ACC112 (cell line): ENCODE results near the gene HIC1.
A peak's percentile ranks its signal among the peaks of the same experiment; 100 is the strongest.

Experiments used
- H2AFZ ChIP-seq: fragments of 200-600 bp; sonication (generic); one replicate; pipeline ENCODE4 v1.6.0; 2017; ENCODE audit warnings: antibody characterized with exemption, low read length; ENCODE audit not compliant: unreplicated experiment
- H3K27ac ChIP-seq: fragments of 200-600 bp; sonication (generic); 2 replicates; pipeline ENCODE4 v1.5.1; 2014; ENCODE audit warnings: low read depth, mild to moderate bottlenecking, antibody characterized with exemption, low read length, moderate library complexity
- H3K27me3 ChIP-seq: fragments of 200-600 bp; sonication (generic); 2 replicates; pipeline ENCODE4 v1.6.1; 2014; ENCODE audit warnings: mild to moderate bottlenecking, antibody characterized with exemption, low read length, moderate library complexity, mixed read lengths; ENCODE audit not compliant: insufficient read depth
- H3K36me3 ChIP-seq: fragments of 200-600 bp; sonication (generic); 2 replicates; pipeline ENCODE4 v1.6.1; 2016; ENCODE audit warnings: mild to moderate bottlenecking, antibody characterized with exemption, low read length, moderate library complexity, mixed read lengths; ENCODE audit not compliant: insufficient read depth
- H3K4me1 ChIP-seq: fragments of 200-600 bp; sonication (generic); one replicate; pipeline ENCODE4 v1.6.1; 2016; ENCODE audit warnings: low read length, mixed read lengths; ENCODE audit not compliant: insufficient read depth, unreplicated experiment, control insufficient read depth
- H3K4me3 ChIP-seq: fragments of 200-600 bp; sonication (generic); 2 replicates; pipeline ENCODE4 v1.5.1; 2014; ENCODE audit warnings: mild to moderate bottlenecking, low read depth, low read length
- H3K79me2 ChIP-seq: fragments of 200-600 bp; sonication (generic); one replicate; pipeline ENCODE4 v1.6.0; 2016; ENCODE audit warnings: low read length; ENCODE audit not compliant: control insufficient read depth, unreplicated experiment, insufficient read depth

The HIC1 gene

DNA sequence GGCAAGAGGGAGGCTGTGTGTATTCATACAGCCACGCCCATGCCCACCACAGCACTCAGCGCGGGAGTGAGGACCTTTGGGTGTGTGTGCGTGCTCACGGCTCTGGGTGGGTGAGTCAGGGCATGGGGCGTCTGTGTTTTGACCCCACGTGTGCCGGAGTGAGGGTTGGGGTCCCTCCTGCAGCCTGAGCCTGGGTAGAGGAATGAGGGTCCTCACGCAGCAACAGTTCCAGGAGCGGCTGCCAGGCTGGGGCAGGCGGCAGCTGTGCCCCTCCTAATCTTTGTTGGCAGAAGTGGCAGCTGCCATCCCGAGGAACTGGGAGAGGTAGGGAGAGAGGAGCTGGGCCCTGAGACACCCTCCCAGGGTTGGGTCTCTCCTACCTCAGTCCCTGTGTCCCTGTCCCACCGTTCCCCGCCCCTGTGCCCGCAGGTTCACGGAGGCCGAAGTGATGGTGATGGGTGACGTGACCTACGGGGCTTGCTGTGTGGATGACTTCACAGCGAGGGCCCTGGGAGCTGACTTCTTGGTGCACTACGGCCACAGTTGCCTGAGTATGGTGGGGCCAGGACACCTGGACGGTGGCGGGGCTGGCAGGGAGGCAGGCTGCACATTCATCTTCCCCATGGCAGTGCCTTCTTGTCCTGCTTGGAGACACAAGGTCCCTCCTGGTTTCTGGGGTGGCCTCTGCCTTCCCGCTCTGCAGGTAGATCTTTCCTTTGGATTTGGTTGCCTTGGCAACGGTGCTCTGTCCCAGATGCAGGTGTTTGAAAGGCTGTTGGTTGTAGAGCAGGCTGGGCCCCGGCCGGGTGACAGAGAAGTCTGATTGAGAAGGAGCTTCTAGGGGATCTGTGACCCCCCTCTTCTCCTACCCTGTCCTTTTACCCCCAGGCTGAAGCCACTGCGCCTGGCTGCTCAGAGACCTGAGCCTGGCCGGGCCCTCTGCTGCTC is 19.1 kb upstream of the HIC1 start:
- Histone ChIP-seq H3K4me1 (peaks cover 30% of the 10 kb centered on the region), H3K27ac (peak overlapping the region; percentile 59; the same call in 1 of the 2 replicates), H3K4me3 (no peak overlapping the region), H3K27me3 (no peaks in the 10 kb centered on the region), H2AFZ (no peak overlapping the region), H3K79me2 (peaks cover 10% of the 10 kb centered on the region), H3K36me3 (no peaks in the 10 kb centered on the region)

GRCh38 chr17:2037155-2037554 is 17.7 kb upstream of the HIC1 start:
- Histone ChIP-seq H3K4me3 (no peak overlapping the region), H2AFZ (no peak overlapping the region), H3K79me2 (peaks cover 3% of the 10 kb centered on the region), H3K4me1 (peaks cover 24% of the 10 kb centered on the region), H3K27me3 (no peaks in the 10 kb centered on the region), H3K27ac (no peak overlapping the region), H3K36me3 (no peaks in the 10 kb centered on the region)

- H3K27me3 ChIP-seq = no peaks in the 10 kb centered on the region
- H3K4me3 ChIP-seq = no peak overlapping the region
- no peak overlapping the region for H2AFZ ChIP-seq
- no peak overlapping the region for H3K27ac ChIP-seq
- peaks cover 15% of the 10 kb centered on the region for H3K79me2 ChIP-seq
- H3K36me3 ChIP-seq = peaks cover 3% of the 10 kb centered on the region; the same call in 1 of the 2 replicates
- peaks cover 26% of the 10 kb centered on the region for H3K4me1 ChIP-seq
Measured at GRCh38 chr17:2040219-2040827, 14.6 kb upstream of the HIC1 start.

GRCh38 chr17:2040942-2041560 is 13.9 kb upstream of the HIC1 start:
- H3K4me3 ChIP-seq = peak overlapping the region; percentile 91
- peaks cover 3% of the 10 kb centered on the region; the same call in 1 of the 2 replicates for H3K36me3 ChIP-seq
- no peaks in the 10 kb centered on the region for H3K27me3 ChIP-seq
- peak overlapping the region; percentile 26 for H3K27ac ChIP-seq
- peaks cover 21% of the 10 kb centered on the region for H3K4me1 ChIP-seq
- peak overlapping the region; percentile 51 for H2AFZ ChIP-seq
- peaks cover 15% of the 10 kb centered on the region for H3K79me2 ChIP-seq

- H3K36me3 ChIP-seq = peaks cover 3% of the 10 kb centered on the region; the same call in 1 of the 2 replicates
- peaks cover 15% of the 10 kb centered on the region for H3K79me2 ChIP-seq
- H3K27ac ChIP-seq = peak within 1 kb of the TSS; percentile 72
- peak within 1 kb of the TSS; percentile 51 for H2AFZ ChIP-seq
- H3K27me3 ChIP-seq = no peaks in the 10 kb centered on the region
- H3K4me3 ChIP-seq = peak within 1 kb of the TSS; percentile 91
- H3K4me1 ChIP-seq = peaks cover 21% of the 10 kb centered on the region
Measured at GRCh38 chr17:2041561-2042389, 13.1 kb upstream of the HIC1 start, which contains the start of gene OVCA2. OVCA2 (plus strand) TSS chr17:2042022; CDS start chr17:2042048, 26 bp downstream.

GRCh38 chr17:2042390-2042847 is 12.5 kb upstream of the HIC1 start:
- H3K36me3 ChIP-seq = peaks cover 3% of the 10 kb centered on the region; the same call in 1 of the 2 replicates
- peak overlapping the region; percentile 72 for H3K27ac ChIP-seq
- peak overlapping the region; percentile 91 for H3K4me3 ChIP-seq
- peak overlapping the region; percentile 26 for H2AFZ ChIP-seq
- peaks cover 21% of the 10 kb centered on the region for H3K4me1 ChIP-seq
- H3K27me3 ChIP-seq = no peaks in the 10 kb centered on the region
- peaks cover 15% of the 10 kb centered on the region for H3K79me2 ChIP-seq

DNA sequence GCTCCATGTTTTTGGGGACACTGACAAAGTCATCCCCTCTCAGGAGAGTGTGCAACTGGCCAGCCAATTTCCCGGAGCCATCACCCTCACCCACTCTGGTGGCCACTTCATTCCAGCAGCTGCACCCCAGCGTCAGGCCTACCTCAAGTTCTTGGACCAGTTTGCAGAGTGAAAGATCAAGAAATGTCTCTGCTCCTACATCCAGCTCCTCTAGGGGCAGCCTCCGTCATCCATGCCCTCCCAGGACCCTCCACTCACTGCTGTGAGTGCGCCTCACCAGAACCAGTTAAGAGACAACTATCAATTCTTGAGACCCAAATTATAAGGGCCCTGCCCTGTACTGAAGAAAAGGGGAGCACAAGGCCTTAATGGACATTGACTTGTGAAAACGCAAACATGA is 12.0 kb upstream of the HIC1 start:
- peaks cover 3% of the 10 kb centered on the region; the same call in 1 of the 2 replicates for H3K36me3 ChIP-seq
- H3K4me1 ChIP-seq = peaks cover 21% of the 10 kb centered on the region
- peak overlapping the region; percentile 72 for H3K27ac ChIP-seq
- peaks cover 15% of the 10 kb centered on the region for H3K79me2 ChIP-seq
- no peaks in the 10 kb centered on the region for H3K27me3 ChIP-seq
- H3K4me3 ChIP-seq = peak overlapping the region; percentile 91
- H2AFZ ChIP-seq = no peak overlapping the region

DNA sequence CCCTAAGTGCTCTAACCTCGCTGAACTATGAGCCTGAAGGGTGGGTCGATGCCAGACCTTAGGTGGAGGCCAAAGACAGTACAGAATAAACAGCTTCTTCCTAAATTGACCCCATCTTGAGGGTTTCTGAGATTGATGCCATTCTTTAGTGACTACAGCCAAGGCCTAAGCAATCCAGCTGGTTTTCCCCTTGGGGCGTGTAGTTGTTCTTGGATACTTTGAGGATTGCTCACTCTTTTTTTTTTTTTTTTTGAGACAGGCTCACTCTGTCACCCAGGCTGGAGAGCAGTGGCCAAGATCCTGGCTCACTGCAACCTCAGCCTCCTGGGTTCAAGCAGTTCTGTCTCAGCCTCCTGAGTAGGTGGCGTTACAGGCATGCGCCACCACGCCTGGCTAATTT is 11.1 kb upstream of the HIC1 start:
- Histone ChIP-seq H3K27me3 (no peaks in the 10 kb centered on the region), H3K79me2 (peaks cover 15% of the 10 kb centered on the region), H3K4me1 (peaks cover 21% of the 10 kb centered on the region), H3K4me3 (peak overlapping the region; percentile 91; the same call in 1 of the 2 replicates), H2AFZ (no peak overlapping the region), H3K36me3 (peaks cover 3% of the 10 kb centered on the region; the same call in 1 of the 2 replicates), H3K27ac (peak overlapping the region; percentile 72)

GRCh38 chr17:2044263-2044894 is 10.5 kb upstream of the HIC1 start:
- peaks cover 15% of the 10 kb centered on the region for H3K79me2 ChIP-seq
- no peak overlapping the region for H3K4me3 ChIP-seq
- H3K4me1 ChIP-seq = peaks cover 21% of the 10 kb centered on the region
- H2AFZ ChIP-seq = no peak overlapping the region
- no peak overlapping the region for H3K27ac ChIP-seq
- no peaks in the 10 kb centered on the region for H3K27me3 ChIP-seq
- peaks cover 3% of the 10 kb centered on the region; the same call in 1 of the 2 replicates for H3K36me3 ChIP-seq
